ENCODE data around the gene CFAP161. TPM values are rescaled to one million over a fixed set of nuclear protein-coding genes. Genes with fewer than 3 reads are reported as not detected.
A peak's percentile ranks its signal among the peaks of the same experiment; 100 is the strongest.

The CFAP161 gene
- total RNA-seq, 1 experiment from 2014 or later: 2.7 TPM

DNA sequence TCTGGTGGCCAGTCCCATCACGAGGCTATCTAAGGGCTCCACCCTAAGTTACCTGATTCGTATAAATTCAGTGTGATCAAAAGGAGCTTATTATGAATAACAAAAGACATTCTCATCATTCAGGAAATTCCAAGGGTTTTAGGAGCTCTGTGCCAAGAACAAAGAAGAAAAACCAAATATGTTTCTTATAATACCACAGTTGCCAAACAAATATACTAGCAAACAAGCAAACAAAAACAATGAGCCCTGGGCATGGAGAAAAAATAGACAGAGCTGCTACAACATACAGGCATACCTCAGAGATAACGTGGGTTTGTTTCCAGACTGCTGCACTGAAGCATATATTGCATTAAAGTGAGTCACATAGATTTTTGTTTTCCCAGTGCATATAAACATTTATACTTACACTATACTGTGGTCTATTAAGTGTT, 20.2 kb upstream of the CFAP161 start:
- ATAC-seq (peak; percentile 41; the same call in 1 of the 2 replicates), DNase-seq (ENCODE audit: low read depth, low spot score) (no peak)
- intact Hi-C loops (cut with micrococcal nuclease; ENCODE audit: unreplicated experiment): no loop called here
- peaks cover 13% of the 10 kb centered on the region; the same call in 1 of the 2 replicates for H3K4me1 ChIP-seq (ENCODE audit: control insufficient read depth, insufficient read depth, low read length)
- no peaks in the 10 kb centered on the region for H3K9me3 ChIP-seq (ENCODE audit: control insufficient read depth, insufficient read depth, low read depth, low read length)
- H3K36me3 ChIP-seq (ENCODE audit: control insufficient read depth, insufficient read depth, low read length): no peaks in the 10 kb centered on the region
- ChIA-PET CTCF (interaction anchor here (0.8 kb wide), 1 partner anchor 152 kb away, joined by 3 read pairs; no protein-coding TSS in a partner anchor), POLR2A (no interaction called here)
- no peak overlapping the region for H3K27ac ChIP-seq (ENCODE audit: low read length)
- in situ Hi-C loops (cut with HindIII; ENCODE audit: low pct_unique_long_range_greater_than_20kb, low sequenced_read_pairs): no loop called here
- H3K4me3 ChIP-seq (ENCODE audit: low read depth in 2 of 2, low read length in 2 of 2): no peak overlapping the region
- no peak for TF ChIP-seq SIN3A (IDR thresholded peaks at IDR 0.05; ENCODE audit: borderline replicate concordance, insufficient read depth, low read depth, low read length)
- TF ChIP-seq TCF7L2 (IDR thresholded peaks at IDR 0.05; ENCODE audit: low read depth, low read length): no peak
- no peak for TF ChIP-seq CTCF (IDR thresholded peaks at IDR 0.05)
- no peak for TF ChIP-seq REST (IDR thresholded peaks at IDR 0.05; ENCODE audit: insufficient read depth in 1 of 2, low read depth in 2 of 2, low read length in 1 of 2)
- TF ChIP-seq POLR2AphosphoS5 (IDR thresholded peaks at IDR 0.05; ENCODE audit: low read depth, low read length): no peak
- no TSS peak for BruUV-seq (replicated peaks)
- H3K27me3 ChIP-seq (ENCODE audit: control insufficient read depth, insufficient read depth, low read length): peaks cover 22% of the 10 kb centered on the region

GRCh38 chr15:81115054-81115939, 18.8 kb upstream of the CFAP161 start:
- intact Hi-C loops (cut with micrococcal nuclease; ENCODE audit: unreplicated experiment) (no loop called here), in situ Hi-C loops (cut with HindIII; ENCODE audit: low pct_unique_long_range_greater_than_20kb, low sequenced_read_pairs) (no loop called here)
- POLR2A ChIA-PET: no interaction called here
- Histone ChIP-seq H3K27me3 (ENCODE audit: control insufficient read depth, insufficient read depth, low read length) (peaks cover 27% of the 10 kb centered on the region), H3K4me1 (ENCODE audit: control insufficient read depth, insufficient read depth, low read length) (peaks cover 13% of the 10 kb centered on the region; the same call in 1 of the 2 replicates), H3K36me3 (ENCODE audit: control insufficient read depth, insufficient read depth, low read length) (no peaks in the 10 kb centered on the region), H3K9me3 (ENCODE audit: control insufficient read depth, insufficient read depth, low read depth, low read length) (no peaks in the 10 kb centered on the region), H3K27ac (ENCODE audit: low read length) (no peak overlapping the region), H3K4me3 (ENCODE audit: low read depth in 2 of 2, low read length in 2 of 2) (no peak overlapping the region)
- no peak for DNase-seq (ENCODE audit: low read depth, low spot score)
- TF ChIP-seq SIN3A (IDR thresholded peaks at IDR 0.05; ENCODE audit: borderline replicate concordance, insufficient read depth, low read depth, low read length): no peak
- no peak for ATAC-seq
- no TSS peak for BruUV-seq (replicated peaks)
- CTCF ChIA-PET: interaction anchor here (0.5 to 0.8 kb wide), 3 partner anchors 62 to 151 kb away, joined by 3 read pairs; no protein-coding TSS in a partner anchor

DNA sequence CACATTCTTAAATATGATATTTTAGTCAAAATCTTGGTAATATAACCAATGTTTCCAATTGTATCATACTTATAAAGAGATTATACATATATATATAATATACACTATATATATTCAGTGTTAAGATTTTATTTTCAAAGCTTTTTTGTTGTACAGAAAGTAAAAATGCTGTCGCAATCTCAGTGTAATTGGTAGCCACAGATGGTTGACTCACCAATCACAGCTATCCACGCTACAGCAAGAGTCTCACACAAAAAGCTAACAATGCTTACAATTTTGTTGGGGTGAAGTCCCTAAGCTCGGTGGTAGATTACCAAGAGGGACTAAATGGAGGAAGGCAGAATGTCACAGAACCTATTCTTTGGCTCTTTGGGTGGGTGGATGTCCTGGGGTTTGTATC, 16.9 kb upstream of the CFAP161 start:
- Histone ChIP-seq H3K4me1 (ENCODE audit: control insufficient read depth, insufficient read depth, low read length) (peaks cover 13% of the 10 kb centered on the region; the same call in 1 of the 2 replicates), H3K27me3 (ENCODE audit: control insufficient read depth, insufficient read depth, low read length) (peaks cover 22% of the 10 kb centered on the region), H3K36me3 (ENCODE audit: control insufficient read depth, insufficient read depth, low read length) (no peaks in the 10 kb centered on the region), H3K9me3 (ENCODE audit: control insufficient read depth, insufficient read depth, low read depth, low read length) (no peaks in the 10 kb centered on the region), H3K27ac (ENCODE audit: low read length) (no peak overlapping the region), H3K4me3 (ENCODE audit: low read depth in 2 of 2, low read length in 2 of 2) (no peak overlapping the region)
- ATAC-seq (no peak), DNase-seq (ENCODE audit: low read depth, low spot score) (no peak)
- intact Hi-C loops (cut with micrococcal nuclease; ENCODE audit: unreplicated experiment): no loop called here
- no TSS peak for BruUV-seq (replicated peaks)
- in situ Hi-C loops (cut with HindIII; ENCODE audit: low pct_unique_long_range_greater_than_20kb, low sequenced_read_pairs): no loop called here
- CTCF ChIA-PET: interaction anchor here (0.6 kb wide), 1 partner anchor 373 kb away, joined by 3 read pairs; no protein-coding TSS in a partner anchor
- TF ChIP-seq CTCF (IDR thresholded peaks at IDR 0.05): no peak
- no peak for TF ChIP-seq TCF7L2 (IDR thresholded peaks at IDR 0.05; ENCODE audit: low read depth, low read length)
- TF ChIP-seq REST (IDR thresholded peaks at IDR 0.05; ENCODE audit: insufficient read depth in 1 of 2, low read depth in 2 of 2, low read length in 1 of 2): no peak
- TF ChIP-seq SIN3A (IDR thresholded peaks at IDR 0.05; ENCODE audit: borderline replicate concordance, insufficient read depth, low read depth, low read length): no peak
- POLR2A ChIA-PET: no interaction called here
